GM18508 (cell line): ENCODE measurements around the gene AGO1.

Experiments used
- ATAC-seq: cut with Tn5 transposase; IDR thresholded peaks from one replicate; pipeline ENCODE4 v1.9.1; 2021; ENCODE audit warnings: moderate number of reproducible peaks; ENCODE audit not compliant: insufficient read depth, unreplicated experiment

Gene AGO1

GRCh38 chr1:35882945-35883634, at the start of gene AGO1:
Gene AGO1 (plus strand): TSS chr1:35883209. CDS start chr1:35883422, 213 bp downstream.
- ATAC-seq, result no peak

GRCh38 chr1:35833395-35833794, 49.6 kb upstream of the AGO1 start:
- no peak for ATAC-seq

DNA sequence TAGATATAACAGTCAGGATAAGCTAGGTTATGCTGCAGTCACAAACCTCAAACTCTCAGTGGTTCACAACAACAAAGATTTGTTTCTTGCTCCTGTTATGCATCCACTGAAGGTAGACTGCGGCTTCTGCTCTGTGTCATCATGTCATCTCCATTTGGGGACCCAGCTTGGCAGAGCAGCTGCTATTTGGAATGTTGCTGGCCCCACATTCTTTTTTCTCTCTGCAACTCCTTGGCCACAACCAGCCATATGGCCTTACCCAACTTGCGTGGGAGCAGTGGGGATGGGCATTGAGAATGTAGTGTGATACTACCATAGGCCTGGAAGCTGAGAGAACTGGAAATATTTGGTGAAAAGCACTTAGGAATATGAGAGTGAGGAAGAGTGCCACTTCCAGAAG, 48.8 kb upstream of the AGO1 start:
- ATAC-seq, result no peak

DNA sequence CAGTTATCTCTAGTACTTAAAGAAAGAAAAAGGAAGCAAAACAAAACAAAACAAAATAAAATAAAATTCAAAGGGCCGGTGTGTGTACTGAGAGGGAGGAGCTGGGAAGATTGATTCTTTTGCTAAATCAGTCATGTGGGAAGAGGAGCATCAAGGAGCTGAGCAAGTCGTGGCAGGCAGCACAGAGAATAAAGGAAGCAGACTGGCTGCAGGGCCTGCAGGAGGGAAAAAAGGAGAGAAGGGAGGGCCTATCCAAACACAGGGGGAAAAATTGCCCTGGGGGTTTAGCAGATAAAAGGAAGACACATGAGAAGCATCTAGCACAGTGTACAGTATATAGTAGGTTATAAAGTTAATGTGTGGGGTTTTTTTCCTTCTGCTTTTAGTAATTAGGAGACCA, 47.6 kb upstream of the AGO1 start:
- ATAC-seq, result no peak

DNA sequence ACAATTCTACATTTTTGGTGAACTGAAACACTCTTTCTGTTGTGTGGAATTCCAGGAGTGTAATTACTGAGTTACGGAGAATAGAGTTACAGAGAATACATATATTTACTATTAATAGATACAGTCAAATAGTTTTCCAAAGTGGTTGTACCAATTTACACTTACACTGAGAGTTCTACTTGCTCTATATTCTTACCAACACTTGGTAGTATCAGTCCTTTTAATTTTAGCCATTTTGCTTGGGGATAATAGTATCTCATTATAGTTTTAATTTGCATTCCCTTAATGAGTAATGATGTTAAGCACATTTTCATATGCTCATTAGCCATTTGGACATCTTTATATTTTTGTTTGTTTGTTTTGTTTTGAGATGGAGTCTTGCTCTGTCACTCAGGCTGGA, 46.3 kb upstream of the AGO1 start:
- ATAC-seq, result no peak

DNA sequence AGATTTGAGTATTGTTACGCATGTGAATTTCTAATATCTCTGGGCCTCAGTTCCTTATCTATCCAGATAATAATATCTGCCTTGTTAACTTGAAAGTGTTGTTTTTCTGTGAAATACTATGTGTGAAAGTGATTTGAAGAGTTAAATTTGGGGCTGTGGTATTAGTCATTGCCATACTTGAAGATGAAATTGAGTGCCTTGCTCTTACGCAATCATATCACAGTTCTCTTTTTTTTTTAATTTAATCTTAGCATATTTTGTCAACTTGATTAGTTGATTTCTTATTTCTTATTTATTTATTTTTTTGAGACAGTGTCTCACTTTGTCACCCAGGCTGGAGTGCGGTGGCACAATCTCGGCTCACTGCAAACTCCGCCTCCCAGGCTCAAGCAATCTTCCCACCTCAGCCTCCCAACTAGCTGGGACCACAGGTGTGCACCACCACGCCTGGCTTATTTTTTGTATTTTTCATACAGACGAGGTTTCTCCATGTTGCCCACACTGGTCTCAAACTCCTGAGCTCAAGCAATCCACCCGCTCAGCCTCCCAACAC, 44.2 kb upstream of the AGO1 start:
- no peak for ATAC-seq

DNA sequence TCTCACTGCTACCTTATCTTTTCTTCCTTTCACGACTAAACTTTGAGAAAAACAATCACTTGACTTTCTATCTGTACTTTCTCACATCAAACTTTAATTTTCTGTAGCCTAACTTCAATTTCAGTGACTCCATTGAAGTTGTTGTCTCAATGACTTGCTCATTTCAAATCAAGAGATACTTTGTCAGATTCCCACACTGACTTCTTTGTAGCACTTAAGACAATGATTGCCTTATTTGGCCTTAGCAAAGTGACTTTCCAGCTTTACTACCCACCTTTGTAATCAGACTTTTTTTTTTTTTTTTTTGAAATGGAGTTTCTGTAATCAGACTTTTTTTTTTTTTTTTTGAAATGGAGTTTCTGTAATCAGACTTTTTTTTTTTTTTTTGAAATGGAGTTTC, 38.2 kb upstream of the AGO1 start:
- ATAC-seq, result no peak

DNA sequence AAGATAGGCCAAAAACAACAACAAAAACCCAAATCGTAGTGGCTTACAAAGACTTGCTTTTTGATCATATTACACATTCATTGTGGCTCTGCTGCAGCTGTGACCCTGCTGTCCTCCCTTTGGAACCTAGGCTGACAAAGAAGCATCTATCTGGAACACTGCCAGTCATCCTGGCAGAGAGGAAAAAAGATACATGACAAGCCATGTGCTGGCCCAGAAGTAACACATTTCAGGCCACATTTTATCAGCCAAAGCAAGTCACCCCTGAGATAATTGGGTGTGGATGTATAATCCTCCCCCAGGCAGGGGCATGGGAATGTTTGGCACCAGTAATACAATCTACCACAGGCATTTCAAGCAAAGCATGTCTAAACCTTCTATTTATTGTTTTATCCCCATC, 37.2 kb upstream of the AGO1 start:
- ATAC-seq, result no peak

DNA sequence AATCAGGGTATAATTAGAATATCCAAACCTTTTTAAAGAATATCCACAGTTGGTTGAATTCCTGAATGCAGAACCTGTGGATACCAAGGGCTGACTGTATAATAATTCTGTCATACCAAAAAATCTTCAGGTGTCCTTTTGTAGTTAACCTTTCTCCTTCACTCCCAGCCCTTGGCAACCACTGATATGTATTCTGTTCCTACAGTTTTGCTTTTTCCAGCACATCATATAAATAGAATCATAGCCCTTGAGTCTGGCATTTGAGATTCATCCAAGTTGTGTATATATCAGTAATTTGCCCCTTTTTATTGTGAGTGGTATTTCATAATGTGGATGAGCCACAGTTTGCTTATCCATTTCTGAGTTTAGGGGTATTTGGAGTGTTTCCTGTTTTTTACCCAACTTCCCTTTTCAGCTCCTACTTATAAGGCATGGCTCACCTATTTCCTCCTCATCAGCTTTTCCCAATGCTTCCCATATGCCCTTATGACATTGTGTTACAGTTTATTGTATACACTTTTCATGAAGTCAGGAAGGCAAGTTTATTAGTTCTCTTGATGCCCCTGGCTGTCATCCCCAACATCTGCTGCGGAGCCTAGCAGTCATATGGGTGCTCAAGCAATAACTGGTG, 35.0 kb upstream of the AGO1 start:
- no peak for ATAC-seq

GRCh38 chr1:35850051-35850450, 33.0 kb upstream of the AGO1 start:
- no peak for ATAC-seq

DNA sequence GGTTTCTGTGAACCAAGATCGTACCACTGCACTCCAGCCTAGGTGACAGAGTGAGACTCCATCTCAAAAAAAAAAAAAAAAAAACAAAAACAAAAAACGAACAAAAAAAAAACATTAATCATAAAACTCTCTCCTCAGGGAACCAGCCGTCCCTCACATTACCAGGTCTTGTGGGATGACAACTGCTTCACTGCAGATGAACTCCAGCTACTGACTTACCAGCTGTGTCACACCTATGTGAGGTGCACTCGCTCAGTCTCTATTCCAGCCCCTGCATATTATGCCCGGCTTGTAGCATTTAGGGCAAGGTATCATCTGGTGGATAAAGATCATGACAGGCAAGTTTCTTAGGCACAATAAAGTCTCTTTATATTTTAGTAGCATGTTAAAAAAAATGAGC, 32.3 kb upstream of the AGO1 start:
- no peak for ATAC-seq

- no peak for ATAC-seq
Observed at GRCh38 chr1:35851132-35851869, 31.7 kb upstream of the AGO1 start.

DNA sequence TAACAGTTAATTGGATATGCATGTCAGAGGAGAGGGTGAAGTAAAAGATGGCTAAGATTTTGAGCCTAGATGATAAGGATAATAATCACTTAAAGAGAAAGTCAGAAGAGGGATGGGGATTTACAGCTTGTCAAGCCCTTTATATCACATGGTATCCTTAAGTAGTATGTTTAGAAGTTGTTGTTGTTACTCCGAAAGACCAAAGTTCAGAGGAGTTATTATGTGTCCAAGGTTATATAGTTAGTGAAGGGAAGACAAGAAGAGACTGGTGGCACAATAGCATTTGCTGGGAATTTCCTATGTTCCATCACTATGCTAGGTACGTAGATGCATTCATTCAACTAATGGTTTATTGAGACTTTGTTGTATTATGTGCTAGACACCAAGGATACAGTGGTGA, 30.8 kb upstream of the AGO1 start:
- no peak for ATAC-seq

- ATAC-seq, result no peak
Observed at GRCh38 chr1:35854989-35855700, 27.9 kb upstream of the AGO1 start.

- ATAC-seq, result no peak
Observed at GRCh38 chr1:35856964-35857363, 26.0 kb upstream of the AGO1 start.

- no peak for ATAC-seq
Observed at GRCh38 chr1:35857830-35858229, 25.2 kb upstream of the AGO1 start.

GRCh38 chr1:35860696-35861095, 22.3 kb upstream of the AGO1 start:
- ATAC-seq, result no peak

GRCh38 chr1:35863136-35863535, 19.9 kb upstream of the AGO1 start:
- ATAC-seq, result no peak

- no peak for ATAC-seq
Observed at GRCh38 chr1:35863881-35864625, 19.0 kb upstream of the AGO1 start.

DNA sequence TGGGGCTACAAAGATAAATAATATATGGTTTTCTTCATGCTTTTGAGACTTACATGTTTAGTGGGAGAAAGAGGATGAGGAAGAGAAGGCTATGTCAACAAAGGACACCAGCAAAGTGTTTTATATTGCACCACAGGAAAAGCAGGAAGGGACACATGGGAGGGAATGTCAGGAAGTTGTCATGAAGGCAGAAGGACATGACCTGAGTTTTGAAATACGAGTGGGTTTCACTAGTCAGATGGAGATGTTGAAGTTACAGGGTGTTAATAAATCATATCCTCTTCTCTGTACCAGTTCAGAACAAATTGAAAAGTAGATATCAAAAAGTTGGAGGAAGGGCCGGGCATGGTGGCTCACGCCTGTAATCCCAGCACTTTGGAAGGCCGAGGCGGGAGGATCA, 18.2 kb upstream of the AGO1 start:
- no peak for ATAC-seq
